ENCODE results near the gene SLC19A2. TPM values are rescaled to one million over a fixed set of nuclear protein-coding genes. Genes with fewer than 3 reads are reported as not detected.

The SLC19A2 gene
- polyA plus RNA-seq, 1 donor from 2014 or later = 45.8 TPM

DNA sequence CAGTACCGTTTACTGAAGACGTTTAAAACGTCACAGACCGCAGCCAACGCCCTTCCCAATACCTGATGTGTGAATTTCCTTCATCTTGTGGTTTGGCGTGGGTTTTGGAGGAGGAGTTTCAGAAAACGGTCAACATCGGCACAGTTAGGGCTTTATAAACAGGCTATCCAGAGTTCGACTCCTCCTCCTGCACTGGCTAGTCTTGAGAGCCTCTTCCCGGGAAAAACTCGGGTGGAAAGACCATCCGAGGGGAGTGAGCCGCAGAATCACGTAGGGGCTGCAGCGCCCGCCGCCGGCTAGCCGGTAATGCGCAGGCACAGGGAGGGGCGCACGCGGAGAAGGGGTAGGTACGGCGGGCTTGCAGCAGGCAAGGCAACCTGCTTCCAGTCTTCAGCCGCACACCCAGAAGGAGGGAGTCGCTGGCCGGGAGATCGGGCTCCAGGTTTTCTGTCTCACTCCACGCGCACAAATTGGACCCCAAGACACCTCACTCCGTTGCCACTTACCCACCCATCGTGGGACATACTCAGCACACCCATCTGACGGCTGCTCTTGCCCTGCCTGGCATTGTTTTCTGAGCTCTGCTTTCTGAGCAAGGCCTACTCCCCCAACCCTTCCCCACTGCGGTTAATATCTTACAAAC, 25.4 kb downstream of the SLC19A2 start:
- Histone ChIP-seq H2AFZ (ENCODE audit: low read depth, low read length) (no peak overlapping the region), H3K9me3 (ENCODE audit: low read length) (peaks cover 5% of the 10 kb centered on the region), H3K27ac (ENCODE audit: low read length) (no peak overlapping the region), H3K4me3 (ENCODE audit: low read length) (no peak overlapping the region), H3K36me3 (ENCODE audit: insufficient read depth, low read length) (no peaks in the 10 kb centered on the region), H3K9ac (ENCODE audit: low read length) (no peak overlapping the region), H3K9me2 (ENCODE audit: insufficient read depth, low read length) (no peaks in the 10 kb centered on the region), H3K4me2 (ENCODE audit: low read length) (no peak overlapping the region), H3K27me3 (ENCODE audit: insufficient read depth, low read depth, low read length) (no peaks in the 10 kb centered on the region), H3F3A (ENCODE audit: insufficient read depth, low read length, poor library complexity, severe bottlenecking) (no peaks in the 10 kb centered on the region), H4K20me1 (ENCODE audit: insufficient read depth) (no peaks in the 10 kb centered on the region), H3K79me2 (replicated peaks; ENCODE audit: insufficient read depth, low read length) (no peaks in the 10 kb centered on the region)
- TF ChIP-seq, protein P1, sequence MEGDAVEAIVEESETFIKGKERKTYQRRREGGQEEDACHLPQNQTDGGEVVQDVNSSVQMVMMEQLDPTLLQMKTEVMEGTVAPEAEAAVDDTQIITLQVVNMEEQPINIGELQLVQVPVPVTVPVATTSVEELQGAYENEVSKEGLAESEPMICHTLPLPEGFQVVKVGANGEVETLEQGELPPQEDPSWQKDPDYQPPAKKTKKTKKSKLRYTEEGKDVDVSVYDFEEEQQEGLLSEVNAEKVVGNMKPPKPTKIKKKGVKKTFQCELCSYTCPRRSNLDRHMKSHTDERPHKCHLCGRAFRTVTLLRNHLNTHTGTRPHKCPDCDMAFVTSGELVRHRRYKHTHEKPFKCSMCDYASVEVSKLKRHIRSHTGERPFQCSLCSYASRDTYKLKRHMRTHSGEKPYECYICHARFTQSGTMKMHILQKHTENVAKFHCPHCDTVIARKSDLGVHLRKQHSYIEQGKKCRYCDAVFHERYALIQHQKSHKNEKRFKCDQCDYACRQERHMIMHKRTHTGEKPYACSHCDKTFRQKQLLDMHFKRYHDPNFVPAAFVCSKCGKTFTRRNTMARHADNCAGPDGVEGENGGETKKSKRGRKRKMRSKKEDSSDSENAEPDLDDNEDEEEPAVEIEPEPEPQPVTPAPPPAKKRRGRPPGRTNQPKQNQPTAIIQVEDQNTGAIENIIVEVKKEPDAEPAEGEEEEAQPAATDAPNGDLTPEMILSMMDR (IDR thresholded peaks at IDR 0.05; ENCODE audit: poor library complexity, severe bottlenecking) = no peak
- TF ChIP-seq EP300 (conservative IDR thresholded peaks at IDR 0.05; ENCODE audit: poor library complexity, severe bottlenecking) (no peak), POLR2AphosphoS5 (IDR thresholded peaks at IDR 0.05) (no peak), SMC3 (conservative IDR thresholded peaks at IDR 0.05; ENCODE audit: poor library complexity) (no peak), TAF1 (IDR thresholded peaks at IDR 0.05; ENCODE audit: low read depth) (no peak), EZH2 (IDR thresholded peaks at IDR 0.05; ENCODE audit: borderline replicate concordance, insufficient read depth, low read length, poor library complexity, severe bottlenecking) (no peak), RAD21 (conservative IDR thresholded peaks at IDR 0.05) (no peak), MXI1 (conservative IDR thresholded peaks at IDR 0.05; ENCODE audit: poor library complexity, severe bottlenecking) (no peak)
- TF ChIP-seq, protein P2, sequence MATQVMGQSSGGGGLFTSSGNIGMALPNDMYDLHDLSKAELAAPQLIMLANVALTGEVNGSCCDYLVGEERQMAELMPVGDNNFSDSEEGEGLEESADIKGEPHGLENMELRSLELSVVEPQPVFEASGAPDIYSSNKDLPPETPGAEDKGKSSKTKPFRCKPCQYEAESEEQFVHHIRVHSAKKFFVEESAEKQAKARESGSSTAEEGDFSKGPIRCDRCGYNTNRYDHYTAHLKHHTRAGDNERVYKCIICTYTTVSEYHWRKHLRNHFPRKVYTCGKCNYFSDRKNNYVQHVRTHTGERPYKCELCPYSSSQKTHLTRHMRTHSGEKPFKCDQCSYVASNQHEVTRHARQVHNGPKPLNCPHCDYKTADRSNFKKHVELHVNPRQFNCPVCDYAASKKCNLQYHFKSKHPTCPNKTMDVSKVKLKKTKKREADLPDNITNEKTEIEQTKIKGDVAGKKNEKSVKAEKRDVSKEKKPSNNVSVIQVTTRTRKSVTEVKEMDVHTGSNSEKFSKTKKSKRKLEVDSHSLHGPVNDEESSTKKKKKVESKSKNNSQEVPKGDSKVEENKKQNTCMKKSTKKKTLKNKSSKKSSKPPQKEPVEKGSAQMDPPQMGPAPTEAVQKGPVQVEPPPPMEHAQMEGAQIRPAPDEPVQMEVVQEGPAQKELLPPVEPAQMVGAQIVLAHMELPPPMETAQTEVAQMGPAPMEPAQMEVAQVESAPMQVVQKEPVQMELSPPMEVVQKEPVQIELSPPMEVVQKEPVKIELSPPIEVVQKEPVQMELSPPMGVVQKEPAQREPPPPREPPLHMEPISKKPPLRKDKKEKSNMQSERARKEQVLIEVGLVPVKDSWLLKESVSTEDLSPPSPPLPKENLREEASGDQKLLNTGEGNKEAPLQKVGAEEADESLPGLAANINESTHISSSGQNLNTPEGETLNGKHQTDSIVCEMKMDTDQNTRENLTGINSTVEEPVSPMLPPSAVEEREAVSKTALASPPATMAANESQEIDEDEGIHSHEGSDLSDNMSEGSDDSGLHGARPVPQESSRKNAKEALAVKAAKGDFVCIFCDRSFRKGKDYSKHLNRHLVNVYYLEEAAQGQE (IDR thresholded peaks at IDR 0.05; ENCODE audit: borderline replicate concordance) = no peak

DNA sequence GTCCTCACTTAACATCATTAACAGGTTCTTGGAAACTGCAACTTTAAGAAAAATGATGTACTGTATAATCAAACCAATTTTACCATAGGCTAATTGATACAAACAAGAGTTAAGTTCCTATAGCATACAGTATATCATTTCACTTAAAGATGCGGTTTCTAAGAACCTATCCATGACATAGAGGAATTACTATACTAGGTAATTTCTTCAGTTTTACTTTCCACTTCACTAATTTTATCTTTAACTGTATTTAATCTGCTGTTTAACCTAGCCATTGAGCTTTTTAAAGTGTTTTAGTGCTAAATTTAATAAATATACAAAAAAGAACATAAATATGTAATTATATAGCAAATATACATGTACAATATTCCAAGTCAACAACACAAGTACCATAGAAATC, 28.3 kb downstream of the SLC19A2 start:
- H3K36me3 ChIP-seq (ENCODE audit: insufficient read depth, low read length) = no peaks in the 10 kb centered on the region
- TF ChIP-seq, protein P1 (IDR thresholded peaks at IDR 0.05; ENCODE audit: poor library complexity, severe bottlenecking) = no peak
- TF ChIP-seq TAF1 (IDR thresholded peaks at IDR 0.05; ENCODE audit: low read depth) = no peak
- no peak for TF ChIP-seq MXI1 (conservative IDR thresholded peaks at IDR 0.05; ENCODE audit: poor library complexity, severe bottlenecking)
- TF ChIP-seq EZH2 (IDR thresholded peaks at IDR 0.05; ENCODE audit: borderline replicate concordance, insufficient read depth, low read length, poor library complexity, severe bottlenecking) = no peak
- no peak for TF ChIP-seq EP300 (conservative IDR thresholded peaks at IDR 0.05; ENCODE audit: poor library complexity, severe bottlenecking)
- no peak for TF ChIP-seq POLR2AphosphoS5 (IDR thresholded peaks at IDR 0.05)
- no peak for TF ChIP-seq SMC3 (conservative IDR thresholded peaks at IDR 0.05; ENCODE audit: poor library complexity)
- TF ChIP-seq, protein P2 (IDR thresholded peaks at IDR 0.05; ENCODE audit: borderline replicate concordance) = no peak
- no peak for TF ChIP-seq RAD21 (conservative IDR thresholded peaks at IDR 0.05)
- H4K20me1 ChIP-seq (ENCODE audit: insufficient read depth) = no peaks in the 10 kb centered on the region
- H3K9me3 ChIP-seq (ENCODE audit: low read length) = peaks cover 5% of the 10 kb centered on the region
- H3K79me2 ChIP-seq (replicated peaks; ENCODE audit: insufficient read depth, low read length) = no peaks in the 10 kb centered on the region
- H3K4me2 ChIP-seq (ENCODE audit: low read length) = no peak overlapping the region
- no peak overlapping the region for H2AFZ ChIP-seq (ENCODE audit: low read depth, low read length)
- H3K9ac ChIP-seq (ENCODE audit: low read length) = no peak overlapping the region
- H3K4me3 ChIP-seq (ENCODE audit: low read length) = no peak overlapping the region
- no peak overlapping the region for H3K27ac ChIP-seq (ENCODE audit: low read length)
- no peaks in the 10 kb centered on the region for H3K9me2 ChIP-seq (ENCODE audit: insufficient read depth, low read length)
- H3F3A ChIP-seq (ENCODE audit: insufficient read depth, low read length, poor library complexity, severe bottlenecking) = no peaks in the 10 kb centered on the region
- H3K27me3 ChIP-seq (ENCODE audit: insufficient read depth, low read depth, low read length) = no peaks in the 10 kb centered on the region
